Effector CD4-positive, alpha-beta T cell (primary cell): ENCODE results near the gene POC1A.
"Not testable (repeated sequence)": the region's sequence is repeated elsewhere in the genome, so short reads cannot be mapped to it uniquely, and the experiment has no call there.

ENCODE experiments used
- DNase-seq: peaks from one replicate; pipeline ENCODE4 v3.0.0-alpha.2; 2020

POC1A gene

GRCh38 chr3:52183786-52184445 lies 29.7 kb upstream of the POC1A start:
- no peak for DNase-seq

GRCh38 chr3:52182691-52183090 lies 28.5 kb upstream of the POC1A start:
- DNase-seq = no peak

GRCh38 chr3:52182196-52182595 lies 28.0 kb upstream of the POC1A start:
- DNase-seq = no peak

- no peak for DNase-seq
These were observed 27.3 kb upstream of the POC1A start for GRCh38 chr3:52181543-52181942.

GRCh38 chr3:52178537-52178936 lies 24.3 kb upstream of the POC1A start:
- no peak for DNase-seq

GRCh38 chr3:52178126-52178525 lies 23.9 kb upstream of the POC1A start:
- not testable (repeated sequence) for DNase-seq

- no peak for DNase-seq
These were observed 23.4 kb upstream of the POC1A start for GRCh38 chr3:52177701-52178042.

GRCh38 chr3:52176951-52177700 lies 22.9 kb upstream of the POC1A start:
- DNase-seq = no peak

GRCh38 chr3:52176180-52176752 lies 22.0 kb upstream of the POC1A start:
- no peak for DNase-seq

GRCh38 chr3:52175416-52176179 lies 21.4 kb upstream of the POC1A start:
- DNase-seq = no peak

GRCh38 chr3:52174896-52175295 lies 20.7 kb upstream of the POC1A start:
- DNase-seq = no peak

GRCh38 chr3:52173101-52173500 lies 18.9 kb upstream of the POC1A start:
- DNase-seq = no peak

GRCh38 chr3:52172262-52172757 lies 18.1 kb upstream of the POC1A start:
- no peak for DNase-seq

GRCh38 chr3:52171514-52172261 lies 17.5 kb upstream of the POC1A start:
- DNase-seq = no peak

GRCh38 chr3:52170217-52170616 lies 16.0 kb upstream of the POC1A start:
- DNase-seq = not testable (repeated sequence)

- no peak for DNase-seq
These were observed 13.0 kb upstream of the POC1A start for GRCh38 chr3:52167240-52167639.

GRCh38 chr3:52162250-52162872 lies 8.1 kb upstream of the POC1A start:
- no peak for DNase-seq

GRCh38 chr3:52159503-52159902 lies 5.3 kb upstream of the POC1A start:
- no peak for DNase-seq

- no peak for DNase-seq
These were observed 1.7 kb upstream of the POC1A start for GRCh38 chr3:52155912-52156311.

- DNase-seq = peak; percentile 7
These were observed 680 bp downstream of the POC1A start for GRCh38 chr3:52153389-52154096.

GRCh38 chr3:52151991-52152390 lies 2.2 kb downstream of the POC1A start:
- DNase-seq = not testable (repeated sequence)
